ENCODE measurements around the gene AKAP8L.
"Not testable (repeated sequence)": the region's sequence is repeated elsewhere in the genome, so short reads cannot be mapped to it uniquely, and the experiment has no call there.

Gene AKAP8L

GRCh38 chr19:15398501-15399233, 20.1 kb downstream of the AKAP8L start:
- Mint-ChIP-seq H3K27me3 (ENCODE audit: low read depth, poor library complexity) (no peaks in the 10 kb centered on the region), H3K27ac (no peak overlapping the region), H3K9me3 (no peaks in the 10 kb centered on the region), H3K36me3 (ENCODE audit: low read depth) (peaks cover 62% of the 10 kb centered on the region), H3K4me1 (peaks cover 2% of the 10 kb centered on the region), H3K4me3 (no peak overlapping the region)
- DNase-seq = no peak
- no peak for TF ChIP-seq CTCF (IDR thresholded peaks at IDR 0.05)

- Mint-ChIP-seq H3K4me3 (no peak overlapping the region), H3K9me3 (no peaks in the 10 kb centered on the region), H3K36me3 (ENCODE audit: low read depth) (peaks cover 62% of the 10 kb centered on the region), H3K27me3 (ENCODE audit: low read depth, poor library complexity) (no peaks in the 10 kb centered on the region), H3K27ac (peak overlapping the region; percentile 81), H3K4me1 (no peaks in the 10 kb centered on the region)
- no peak for TF ChIP-seq CTCF (IDR thresholded peaks at IDR 0.05)
- no peak for DNase-seq
Measured at GRCh38 chr19:15397782-15398181, 21.0 kb downstream of the AKAP8L start.

- no peak overlapping the region for H3K4me3 Mint-ChIP-seq
- H3K36me3 Mint-ChIP-seq (ENCODE audit: low read depth) = peaks cover 62% of the 10 kb centered on the region
- no peak for DNase-seq
- TF ChIP-seq CTCF (IDR thresholded peaks at IDR 0.05) = no peak
- no peaks in the 10 kb centered on the region for H3K4me1 Mint-ChIP-seq
- H3K27me3 Mint-ChIP-seq (ENCODE audit: low read depth, poor library complexity) = no peaks in the 10 kb centered on the region
- H3K9me3 Mint-ChIP-seq = no peaks in the 10 kb centered on the region
- peak overlapping the region; percentile 81 for H3K27ac Mint-ChIP-seq
Measured at GRCh38 chr19:15397236-15397635, 21.6 kb downstream of the AKAP8L start.

GRCh38 chr19:15396436-15396835, 22.4 kb downstream of the AKAP8L start:
- DNase-seq = no peak
- Mint-ChIP-seq H3K4me1 (no peaks in the 10 kb centered on the region), H3K9me3 (no peaks in the 10 kb centered on the region), H3K27me3 (ENCODE audit: low read depth, poor library complexity) (no peaks in the 10 kb centered on the region), H3K27ac (peak overlapping the region; percentile 46), H3K4me3 (no peak overlapping the region), H3K36me3 (ENCODE audit: low read depth) (peaks cover 62% of the 10 kb centered on the region)
- no peak for TF ChIP-seq CTCF (IDR thresholded peaks at IDR 0.05)

GRCh38 chr19:15395251-15395650, 23.5 kb downstream of the AKAP8L start:
- H3K4me3 Mint-ChIP-seq; H3K9me3 Mint-ChIP-seq; H3K27me3 Mint-ChIP-seq (ENCODE audit: low read depth, poor library complexity); DNase-seq; H3K4me1 Mint-ChIP-seq; H3K27ac Mint-ChIP-seq: not testable (repeated sequence)
- H3K36me3 Mint-ChIP-seq (ENCODE audit: low read depth) = peaks cover 61% of the 10 kb centered on the region

- Mint-ChIP-seq H3K27ac (no peak overlapping the region), H3K27me3 (ENCODE audit: low read depth, poor library complexity) (no peaks in the 10 kb centered on the region), H3K4me1 (no peaks in the 10 kb centered on the region), H3K4me3 (no peak overlapping the region), H3K36me3 (ENCODE audit: low read depth) (peaks cover 68% of the 10 kb centered on the region), H3K9me3 (no peaks in the 10 kb centered on the region)
- TF ChIP-seq CTCF (IDR thresholded peaks at IDR 0.05) = no peak
- DNase-seq = no peak
Measured at GRCh38 chr19:15394426-15394825, 24.4 kb downstream of the AKAP8L start.
